Memory B cell (primary cell): ENCODE data around the gene RABGAP1L.
"Not testable (repeated sequence)": the region's sequence is repeated elsewhere in the genome, so short reads cannot be mapped to it uniquely, and the experiment has no call there.

Source experiments
- ATAC-seq: fragments of 150-1000 bp; cut with Tn5 transposase; 2 replicates; pipeline ENCODE4 v1.10.0; 2021; ENCODE audit warnings: low read depth, mild to moderate bottlenecking, moderate library complexity
- DNase-seq, 2 donors: peaks; one replicate each; pipeline ENCODE4 v3.0.0; 2022; ENCODE audit warnings: low spot score in 2 of 2
- H3K27ac Mint-ChIP-seq: one replicate; pipeline ENCODE4 v1.8.0; 2022; ENCODE audit warnings: mild to moderate bottlenecking, moderate library complexity, mixed read lengths
- H3K27me3 Mint-ChIP-seq: one replicate; pipeline ENCODE4 v1.8.0; 2022; ENCODE audit warnings: mixed read lengths
- H3K36me3 Mint-ChIP-seq: one replicate; pipeline ENCODE4 v1.8.0; 2022; ENCODE audit warnings: mild to moderate bottlenecking, mixed read lengths
- H3K4me1 Mint-ChIP-seq: one replicate; pipeline ENCODE4 v1.8.0; 2022; ENCODE audit warnings: mixed read lengths
- H3K4me3 Mint-ChIP-seq: one replicate; pipeline ENCODE4 v1.8.0; 2022; ENCODE audit warnings: mild to moderate bottlenecking, moderate library complexity, mixed read lengths
- H3K9me3 Mint-ChIP-seq: one replicate; pipeline ENCODE4 v1.8.0; 2022; ENCODE audit warnings: mixed read lengths

The RABGAP1L gene

GRCh38 chr1:174291059-174291458, 131.7 kb downstream of the RABGAP1L start:
- Mint-ChIP-seq H3K9me3 (peaks cover 14% of the 10 kb centered on the region), H3K27me3 (no peaks in the 10 kb centered on the region), H3K27ac (no peak overlapping the region), H3K4me3 (no peak overlapping the region), H3K4me1 (peaks cover 3% of the 10 kb centered on the region), H3K36me3 (peaks cover 68% of the 10 kb centered on the region)
- DNase-seq (no peak), ATAC-seq (no peak)

GRCh38 chr1:174296309-174296708, 137.0 kb downstream of the RABGAP1L start:
- DNase-seq (no peak), ATAC-seq (no peak)
- peaks cover 4% of the 10 kb centered on the region for H3K9me3 Mint-ChIP-seq
- peaks cover 3% of the 10 kb centered on the region for H3K4me1 Mint-ChIP-seq
- no peak overlapping the region for H3K27ac Mint-ChIP-seq
- H3K27me3 Mint-ChIP-seq = no peaks in the 10 kb centered on the region
- peaks cover 38% of the 10 kb centered on the region for H3K36me3 Mint-ChIP-seq
- H3K4me3 Mint-ChIP-seq = no peak overlapping the region

GRCh38 chr1:174297351-174297750, 138.0 kb downstream of the RABGAP1L start:
- DNase-seq (no peak), ATAC-seq (no peak)
- H3K36me3 Mint-ChIP-seq = peaks cover 44% of the 10 kb centered on the region
- no peak overlapping the region for H3K4me3 Mint-ChIP-seq
- peaks cover 6% of the 10 kb centered on the region for H3K4me1 Mint-ChIP-seq
- no peaks in the 10 kb centered on the region for H3K27me3 Mint-ChIP-seq
- H3K27ac Mint-ChIP-seq = no peak overlapping the region
- H3K9me3 Mint-ChIP-seq = peaks cover 8% of the 10 kb centered on the region

GRCh38 chr1:174301295-174302077, 142.2 kb downstream of the RABGAP1L start:
- ATAC-seq = no peak
- H3K9me3 Mint-ChIP-seq = peaks cover 6% of the 10 kb centered on the region
- H3K27me3 Mint-ChIP-seq = no peaks in the 10 kb centered on the region
- no peak overlapping the region for H3K4me3 Mint-ChIP-seq
- no peak for DNase-seq
- peaks cover 3% of the 10 kb centered on the region for H3K4me1 Mint-ChIP-seq
- peaks cover 42% of the 10 kb centered on the region for H3K36me3 Mint-ChIP-seq
- no peak overlapping the region for H3K27ac Mint-ChIP-seq

- Mint-ChIP-seq H3K9me3 (peaks cover 19% of the 10 kb centered on the region), H3K36me3 (peaks cover 73% of the 10 kb centered on the region), H3K4me1 (peaks cover 10% of the 10 kb centered on the region), H3K27ac (no peak overlapping the region), H3K27me3 (no peaks in the 10 kb centered on the region), H3K4me3 (no peak overlapping the region)
- ATAC-seq (no peak), DNase-seq (no peak)
Observed at GRCh38 chr1:174308604-174309003, 149.3 kb downstream of the RABGAP1L start.

DNA sequence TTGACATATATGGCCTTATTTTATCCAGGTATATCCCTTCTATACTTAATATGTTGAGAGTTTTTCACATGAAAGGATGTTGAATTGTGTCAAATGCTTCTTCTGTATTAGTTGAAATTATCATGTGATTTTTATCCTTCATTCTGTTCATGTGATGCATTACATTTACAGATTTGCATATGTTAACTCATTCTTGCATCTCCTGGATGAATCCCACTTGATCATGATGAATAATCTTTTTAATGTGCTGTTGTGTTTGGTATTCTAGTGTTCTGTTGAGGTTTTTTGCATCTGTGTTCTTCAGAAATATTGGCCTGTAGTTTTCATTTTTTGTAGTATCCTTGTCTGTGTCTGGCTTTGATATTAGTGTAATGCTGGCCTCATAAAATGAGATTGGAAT, 150.2 kb downstream of the RABGAP1L start:
- no peaks in the 10 kb centered on the region for H3K27me3 Mint-ChIP-seq
- H3K27ac Mint-ChIP-seq = no peak overlapping the region
- peaks cover 21% of the 10 kb centered on the region for H3K9me3 Mint-ChIP-seq

DNA sequence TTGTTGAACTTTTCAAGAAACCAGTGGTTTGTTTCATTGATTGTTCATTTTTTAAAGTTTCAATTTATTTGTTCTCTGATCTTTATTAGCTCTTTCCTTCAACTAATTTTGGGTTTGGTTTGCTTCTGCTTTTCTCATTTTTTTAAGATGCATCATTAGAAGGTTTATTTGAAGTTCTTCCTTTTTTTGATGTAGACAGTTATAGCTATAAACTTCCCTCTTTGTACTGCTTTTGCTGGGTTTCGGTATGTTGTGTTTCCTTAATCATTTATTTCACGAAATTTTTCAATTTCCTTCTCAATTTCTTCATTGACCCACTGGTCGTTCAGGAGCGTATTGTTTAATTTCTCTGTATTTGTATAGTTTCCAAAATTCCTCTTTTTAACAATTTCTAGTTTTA, 155.1 kb downstream of the RABGAP1L start:
- H3K9me3 Mint-ChIP-seq = peaks cover 30% of the 10 kb centered on the region
- no peaks in the 10 kb centered on the region for H3K27me3 Mint-ChIP-seq
- peak; percentile 67 for ATAC-seq
- no peak for DNase-seq
- H3K36me3 Mint-ChIP-seq = peaks cover 80% of the 10 kb centered on the region
- peak overlapping the region; percentile 30 for H3K4me3 Mint-ChIP-seq
- peak overlapping the region; percentile 1 for H3K27ac Mint-ChIP-seq
- peaks cover 23% of the 10 kb centered on the region for H3K4me1 Mint-ChIP-seq

More for the DNA sequence above, 150.2 kb downstream of the RABGAP1L start:
- Mint-ChIP-seq H3K4me1 (peaks cover 19% of the 10 kb centered on the region), H3K4me3 (no peak overlapping the region), H3K36me3 (peaks cover 78% of the 10 kb centered on the region)
- ATAC-seq (no peak), DNase-seq (no peak)

DNA sequence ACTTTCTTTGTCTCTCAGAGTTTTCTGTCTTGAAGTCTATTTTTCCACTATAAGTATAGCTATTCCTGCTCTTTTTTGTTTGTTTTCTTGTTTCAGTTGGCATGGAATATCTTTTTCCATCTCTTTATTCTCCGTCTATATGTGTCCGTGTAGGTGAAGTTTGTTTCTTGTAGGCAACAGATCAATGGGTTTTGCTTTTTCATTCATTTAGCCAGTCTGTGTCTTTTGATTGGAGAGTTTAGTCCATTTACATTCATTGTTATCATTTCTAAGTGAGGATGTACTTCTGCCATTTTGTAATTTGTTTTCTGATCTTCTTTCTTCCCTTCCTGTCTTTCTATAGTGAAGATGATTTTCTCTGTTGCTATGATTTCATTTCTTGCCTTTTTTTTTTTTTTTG, 155.9 kb downstream of the RABGAP1L start:
- Mint-ChIP-seq H3K27ac (no peak overlapping the region), H3K4me3 (no peak overlapping the region), H3K27me3 (no peaks in the 10 kb centered on the region), H3K36me3 (peaks cover 80% of the 10 kb centered on the region), H3K4me1 (peaks cover 19% of the 10 kb centered on the region), H3K9me3 (peaks cover 34% of the 10 kb centered on the region)
- ATAC-seq (no peak), DNase-seq (no peak)

GRCh38 chr1:174320897-174321296, 161.6 kb downstream of the RABGAP1L start:
- not testable (repeated sequence) for ATAC-seq

GRCh38 chr1:174322202-174322862, 163.0 kb downstream of the RABGAP1L start:
- no peak overlapping the region for H3K4me3 Mint-ChIP-seq

More at GRCh38 chr1:174320897-174321296, 161.6 kb downstream of the RABGAP1L start:
- not testable (repeated sequence) for H3K27me3 Mint-ChIP-seq, DNase-seq, H3K27ac Mint-ChIP-seq, H3K4me3 Mint-ChIP-seq
- Mint-ChIP-seq H3K36me3 (peaks cover 65% of the 10 kb centered on the region), H3K9me3 (peaks cover 27% of the 10 kb centered on the region), H3K4me1 (peaks cover 13% of the 10 kb centered on the region)

GRCh38 chr1:174324493-174324892, 165.2 kb downstream of the RABGAP1L start:
- H3K9me3 Mint-ChIP-seq = peaks cover 21% of the 10 kb centered on the region
- no peaks in the 10 kb centered on the region for H3K27me3 Mint-ChIP-seq
- DNase-seq = no peak
- H3K36me3 Mint-ChIP-seq = peaks cover 46% of the 10 kb centered on the region
- H3K4me1 Mint-ChIP-seq = peaks cover 13% of the 10 kb centered on the region
- peak overlapping the region; percentile 53 for H3K27ac Mint-ChIP-seq
- ATAC-seq = no peak
- peak overlapping the region; percentile 12 for H3K4me3 Mint-ChIP-seq

More at GRCh38 chr1:174322202-174322862, 163.0 kb downstream of the RABGAP1L start:
- H3K4me1 Mint-ChIP-seq = peaks cover 13% of the 10 kb centered on the region
- peaks cover 58% of the 10 kb centered on the region for H3K36me3 Mint-ChIP-seq
- peak overlapping the region; percentile 14 for H3K27ac Mint-ChIP-seq
- no peaks in the 10 kb centered on the region for H3K27me3 Mint-ChIP-seq
- DNase-seq = no peak
- peaks cover 27% of the 10 kb centered on the region for H3K9me3 Mint-ChIP-seq
- no peak for ATAC-seq

DNA sequence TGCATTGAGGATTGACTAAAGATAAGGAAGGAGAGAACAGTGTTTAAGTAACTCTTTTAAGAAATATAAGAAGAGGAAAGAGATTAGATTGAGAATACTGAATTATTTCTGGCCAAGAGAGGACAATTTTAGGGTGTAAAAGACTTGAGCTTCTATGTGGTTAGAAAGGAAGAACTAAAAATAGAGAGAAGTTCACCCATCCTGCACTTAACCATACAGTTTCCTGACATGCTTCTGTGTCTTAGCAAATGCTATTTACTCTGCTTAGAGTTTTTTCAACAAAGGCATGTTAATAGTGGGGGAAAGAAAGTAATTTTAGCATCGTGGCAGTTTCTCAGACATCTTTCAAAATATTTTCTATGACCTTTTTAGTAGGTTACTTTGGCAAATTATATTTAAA, 165.6 kb downstream of the RABGAP1L start:
- Mint-ChIP-seq H3K4me3 (peak overlapping the region; percentile 12), H3K27me3 (no peaks in the 10 kb centered on the region), H3K4me1 (peaks cover 13% of the 10 kb centered on the region), H3K27ac (peak overlapping the region; percentile 53), H3K9me3 (peaks cover 19% of the 10 kb centered on the region), H3K36me3 (peaks cover 41% of the 10 kb centered on the region)
- no peak for DNase-seq
- ATAC-seq = peak; percentile 31

DNA sequence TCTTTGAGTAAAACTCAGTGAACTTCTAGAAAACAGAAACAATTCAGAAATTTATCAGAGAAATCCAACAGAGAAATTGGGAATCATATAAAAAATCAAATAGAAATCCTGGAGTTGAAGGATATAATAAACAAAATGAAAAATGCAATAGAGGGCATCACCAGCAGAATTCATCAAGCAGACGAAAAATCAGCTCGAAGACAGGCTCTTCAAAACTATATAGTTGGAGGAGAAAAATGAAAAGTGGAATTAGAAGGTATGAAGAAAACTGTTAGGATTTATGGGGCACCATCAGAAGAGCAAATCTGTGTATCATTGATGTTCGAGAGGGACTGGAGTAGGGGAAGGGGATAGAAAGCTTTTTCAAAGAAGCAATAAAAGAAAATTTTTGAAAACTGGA, 167.0 kb downstream of the RABGAP1L start:
- DNase-seq = no peak
- H3K9me3 Mint-ChIP-seq = peaks cover 16% of the 10 kb centered on the region
- no peak overlapping the region for H3K4me3 Mint-ChIP-seq
- ATAC-seq = no peak
- no peaks in the 10 kb centered on the region for H3K27me3 Mint-ChIP-seq
- H3K4me1 Mint-ChIP-seq = peaks cover 15% of the 10 kb centered on the region
- no peak overlapping the region for H3K27ac Mint-ChIP-seq
- H3K36me3 Mint-ChIP-seq = peaks cover 32% of the 10 kb centered on the region

DNA sequence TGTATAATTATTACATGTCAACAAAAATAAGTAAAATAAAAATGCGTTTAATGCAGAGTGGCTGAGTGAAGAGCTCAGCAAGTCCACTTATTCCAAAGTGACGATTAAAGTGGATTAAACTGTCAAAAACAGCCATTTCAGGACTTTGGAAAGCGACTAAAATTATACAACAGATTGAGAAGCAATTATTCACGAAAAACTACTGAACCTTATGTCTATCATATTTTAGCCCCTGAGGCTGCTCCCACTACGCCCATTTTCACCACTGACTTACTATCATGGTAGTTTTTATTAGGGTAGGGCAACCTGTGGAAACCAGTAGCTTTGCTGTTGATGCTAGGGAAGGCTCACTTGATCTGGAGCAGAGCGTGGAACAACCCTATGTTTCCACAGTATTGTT, 174.1 kb downstream of the RABGAP1L start:
- H3K27ac Mint-ChIP-seq = no peak overlapping the region
- ATAC-seq (no peak), DNase-seq (no peak)
- H3K4me1 Mint-ChIP-seq = peaks cover 22% of the 10 kb centered on the region
- H3K36me3 Mint-ChIP-seq = peaks cover 8% of the 10 kb centered on the region
- no peaks in the 10 kb centered on the region for H3K27me3 Mint-ChIP-seq
- H3K9me3 Mint-ChIP-seq = peaks cover 1% of the 10 kb centered on the region
- H3K4me3 Mint-ChIP-seq = no peak overlapping the region
